HG03025 (cell line): Measurements from ENCODE around the gene TMEM176B.

Experiments
- ATAC-seq: cut with Tn5 transposase; IDR thresholded peaks from one replicate; pipeline ENCODE4 v1.9.1; 2021; ENCODE audit warnings: mild to moderate bottlenecking, moderate library complexity; ENCODE audit not compliant: unreplicated experiment, low FRiP score

Gene TMEM176B

GRCh38 chr7:150799741-150800580 lies at the start of gene TMEM176B:
TMEM176B (minus strand) TSS chr7:150800364; CDS start chr7:150796569, 3,795 bp downstream.
- no peak for ATAC-seq

- no peak for ATAC-seq
Observed at GRCh38 chr7:150849204-150849775, 49.1 kb upstream of the TMEM176B start.

- no peak for ATAC-seq
Observed at GRCh38 chr7:150848561-150849115, 48.5 kb upstream of the TMEM176B start.

GRCh38 chr7:150848111-150848510 lies 47.9 kb upstream of the TMEM176B start:
- no peak for ATAC-seq

- no peak for ATAC-seq
Observed at GRCh38 chr7:150847536-150847935, 47.4 kb upstream of the TMEM176B start.

GRCh38 chr7:150846291-150847115 lies 46.3 kb upstream of the TMEM176B start:
- ATAC-seq, result no peak

GRCh38 chr7:150845421-150845861 lies 45.3 kb upstream of the TMEM176B start:
- no peak for ATAC-seq

- no peak for ATAC-seq
Observed at GRCh38 chr7:150842716-150843115, 42.6 kb upstream of the TMEM176B start.

GRCh38 chr7:150842018-150842417 lies 41.9 kb upstream of the TMEM176B start:
- no peak for ATAC-seq

GRCh38 chr7:150838965-150839650 lies 38.9 kb upstream of the TMEM176B start:
- no peak for ATAC-seq

GRCh38 chr7:150835702-150836280 lies 35.6 kb upstream of the TMEM176B start:
- ATAC-seq, result no peak

GRCh38 chr7:150835019-150835418 lies 34.9 kb upstream of the TMEM176B start:
- no peak for ATAC-seq

- ATAC-seq, result no peak
Observed at GRCh38 chr7:150831851-150832250, 31.7 kb upstream of the TMEM176B start.

- no peak for ATAC-seq
Observed at GRCh38 chr7:150830937-150831336, 30.8 kb upstream of the TMEM176B start.

- ATAC-seq, result no peak
Observed at GRCh38 chr7:150829426-150829825, 29.3 kb upstream of the TMEM176B start.

GRCh38 chr7:150828384-150828783 lies 28.2 kb upstream of the TMEM176B start:
- no peak for ATAC-seq

- ATAC-seq, result no peak
Observed at GRCh38 chr7:150826061-150826849, 26.1 kb upstream of the TMEM176B start.

- ATAC-seq, result no peak
Observed at GRCh38 chr7:150824379-150825177, 24.4 kb upstream of the TMEM176B start.
